GM21423 (cell line): Measurements from ENCODE around the gene PCDHB16.
"Not testable (repeated sequence)": the region's sequence is repeated elsewhere in the genome, so short reads cannot be mapped to it uniquely, and the experiment has no call there.

Experiments
- ATAC-seq: cut with Tn5 transposase; IDR thresholded peaks from one replicate; pipeline ENCODE4 v1.9.1; 2021; ENCODE audit warnings: mild to moderate bottlenecking, moderate library complexity; ENCODE audit not compliant: unreplicated experiment

Gene PCDHB16

GRCh38 chr5:141180313-141180712 is 1.9 kb upstream of the PCDHB16 start:
- no peak for ATAC-seq

- not testable (repeated sequence) for ATAC-seq
Measured at GRCh38 chr5:141184117-141184855, 2.1 kb downstream of the PCDHB16 start.

GRCh38 chr5:141186897-141187512 is 4.8 kb downstream of the PCDHB16 start, which contains the start of gene PCDHB9:
PCDHB9 (plus strand) TSS chr5:141187161; CDS start chr5:141187319, 158 bp downstream.
- no peak for ATAC-seq

GRCh38 chr5:141188682-141189081 is 6.5 kb downstream of the PCDHB16 start:
- not testable (repeated sequence) for ATAC-seq

- not testable (repeated sequence) for ATAC-seq
Measured at GRCh38 chr5:141189131-141189530, 6.9 kb downstream of the PCDHB16 start.

GRCh38 chr5:141192110-141192725 is 10.0 kb downstream of the PCDHB16 start, which contains the start of gene PCDHB10:
PCDHB10 (plus strand) TSS chr5:141192353; CDS start chr5:141192553, 200 bp downstream.
- ATAC-seq, result no peak

- not testable (repeated sequence) for ATAC-seq
Measured at GRCh38 chr5:141194332-141194731, 12.1 kb downstream of the PCDHB16 start.

- no peak for ATAC-seq
Measured at GRCh38 chr5:141196363-141196762, 14.2 kb downstream of the PCDHB16 start.

GRCh38 chr5:141199359-141200235 is 17.4 kb downstream of the PCDHB16 start, which contains the start of gene PCDHB11:
PCDHB11 (plus strand) TSS chr5:141199627; CDS start chr5:141199775, 148 bp downstream.
- ATAC-seq, result no peak

GRCh38 chr5:141201126-141201525 is 18.9 kb downstream of the PCDHB16 start:
- not testable (repeated sequence) for ATAC-seq

- not testable (repeated sequence) for ATAC-seq
Measured at GRCh38 chr5:141201646-141202045, 19.5 kb downstream of the PCDHB16 start.

GRCh38 chr5:141208478-141208877 is 26.3 kb downstream of the PCDHB16 start, which contains the start of gene PCDHB12:
PCDHB12 (plus strand) TSS chr5:141208719; CDS start chr5:141208908, 189 bp downstream.
- ATAC-seq, result no peak

GRCh38 chr5:141210281-141210680 is 28.1 kb downstream of the PCDHB16 start:
- not testable (repeated sequence) for ATAC-seq

GRCh38 chr5:141210849-141211248 is 28.7 kb downstream of the PCDHB16 start:
- not testable (repeated sequence) for ATAC-seq

GRCh38 chr5:141213656-141214339 is 31.6 kb downstream of the PCDHB16 start, which contains the start of gene PCDHB13:
PCDHB13 (plus strand) TSS chr5:141213919; CDS start chr5:141214124, 205 bp downstream.
- ATAC-seq, result not testable (repeated sequence)

- ATAC-seq, result not testable (repeated sequence)
Measured at GRCh38 chr5:141214583-141214982, 32.4 kb downstream of the PCDHB16 start.

- not testable (repeated sequence) for ATAC-seq
Measured at GRCh38 chr5:141215504-141215903, 33.3 kb downstream of the PCDHB16 start.

GRCh38 chr5:141216035-141216434 is 33.8 kb downstream of the PCDHB16 start:
- ATAC-seq, result not testable (repeated sequence)

GRCh38 chr5:141223112-141223783 is 41.1 kb downstream of the PCDHB16 start, which contains the start of gene PCDHB14:
PCDHB14 (plus strand) TSS chr5:141223343; CDS start chr5:141223506, 163 bp downstream.
- no peak for ATAC-seq
